Activated naive CD4-positive, alpha-beta T cell treated with anti-CD3 and anti-CD28 coated beads, Interleukin-2, amount 50 U/mL, for 16 hours (primary cell): ENCODE measurements around the gene ZIC3.
"Not testable (repeated sequence)": the region's sequence is repeated elsewhere in the genome, so short reads cannot be mapped to it uniquely, and the experiment has no call there.

Experiments
- DNase-seq: peaks from one replicate; pipeline ENCODE4 v3.0.0-alpha.2; 2020

Gene ZIC3

GRCh38 chrX:137565921-137566745, at the start of gene ZIC3:
TSS of gene ZIC3 (plus strand) at chrX:137566127. CDS start at chrX:137566692, 565 bp downstream.
- DNase-seq: no peak

GRCh38 chrX:137519459-137519858, 46.5 kb upstream of the ZIC3 start:
- no peak for DNase-seq

- DNase-seq: no peak
These were observed 19.9 kb upstream of the ZIC3 start for GRCh38 chrX:137545711-137546651.

GRCh38 chrX:137547291-137547690, 18.6 kb upstream of the ZIC3 start:
- DNase-seq: no peak

- no peak for DNase-seq
These were observed 17.7 kb upstream of the ZIC3 start for GRCh38 chrX:137548261-137548660.

GRCh38 chrX:137549073-137549472, 16.9 kb upstream of the ZIC3 start:
- no peak for DNase-seq

GRCh38 chrX:137549851-137550664, 15.9 kb upstream of the ZIC3 start:
- DNase-seq: no peak

- no peak for DNase-seq
These were observed 15.2 kb upstream of the ZIC3 start for GRCh38 chrX:137550665-137551261.

- DNase-seq: not testable (repeated sequence)
These were observed 13.8 kb upstream of the ZIC3 start for GRCh38 chrX:137552098-137552497.

GRCh38 chrX:137562096-137562495, 3.8 kb upstream of the ZIC3 start:
- DNase-seq: no peak

- no peak for DNase-seq
These were observed 2.0 kb upstream of the ZIC3 start for GRCh38 chrX:137563681-137564651.

GRCh38 chrX:137565318-137565904, 516 bp upstream of the ZIC3 start:
- no peak for DNase-seq

- no peak for DNase-seq
These were observed 1.1 kb downstream of the ZIC3 start for GRCh38 chrX:137566746-137567679.

GRCh38 chrX:137567682-137568232, 1.8 kb downstream of the ZIC3 start:
- DNase-seq: no peak

GRCh38 chrX:137568741-137569469, 3.0 kb downstream of the ZIC3 start:
- no peak for DNase-seq

GRCh38 chrX:137569470-137569891, 3.6 kb downstream of the ZIC3 start:
- no peak for DNase-seq

GRCh38 chrX:137573324-137574101, 7.6 kb downstream of the ZIC3 start:
- DNase-seq: no peak
